Fibroblast of villous mesenchyme (primary cell): ENCODE measurements around the gene MYO5A. TPM values are rescaled to one million over a fixed set of nuclear protein-coding genes. Genes with fewer than 3 reads are reported as not detected.

ENCODE experiments used
- DNase-seq: peaks from one replicate; pipeline ENCODE4 v3.0.0-alpha.2; 2010; ENCODE audit warnings: low read depth
- H3K4me3 ChIP-seq: 2 replicates; pipeline ENCODE4 v1.5.1; 2011; ENCODE audit warnings: low read depth, mild to moderate bottlenecking, low read length
- total RNA-seq: library from RNA; depleted of rRNA; stranded (reverse); fragments of >200 nt; gene quantifications from 2 replicates; pipeline ENCODE4 v1.2.3, GENCODE V29; 2012
- TF ChIP-seq, protein P1 (sequence below): IDR thresholded peaks from 2 replicates; pipeline ENCODE4 v1.5.1; 2012; ENCODE audit warnings: low read depth, mild to moderate bottlenecking, low read length; ENCODE audit not compliant: insufficient read depth

Gene MYO5A
- total RNA-seq, 1 donor, result 53.1 TPM

DNA sequence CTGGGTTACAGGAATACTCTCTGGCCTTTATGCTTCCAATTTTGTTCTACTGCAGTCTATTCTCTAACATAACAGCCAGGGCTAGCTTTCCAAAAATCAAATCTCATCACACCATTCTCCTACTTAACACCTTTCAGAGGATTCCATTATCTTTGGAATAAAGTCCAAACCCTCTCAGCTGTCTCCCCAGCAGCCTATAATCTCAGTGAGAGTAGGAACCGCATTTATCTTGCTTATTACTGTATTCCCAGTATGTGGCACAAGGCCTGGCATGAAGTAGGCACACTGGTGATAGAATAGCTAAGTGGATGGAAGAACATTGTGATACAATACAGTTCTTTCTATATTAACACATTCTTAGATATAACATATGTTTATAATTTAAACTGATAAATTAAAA, 184.1 kb downstream of the MYO5A start:
- DNase-seq, result no peak
- TF ChIP-seq, protein P1, sequence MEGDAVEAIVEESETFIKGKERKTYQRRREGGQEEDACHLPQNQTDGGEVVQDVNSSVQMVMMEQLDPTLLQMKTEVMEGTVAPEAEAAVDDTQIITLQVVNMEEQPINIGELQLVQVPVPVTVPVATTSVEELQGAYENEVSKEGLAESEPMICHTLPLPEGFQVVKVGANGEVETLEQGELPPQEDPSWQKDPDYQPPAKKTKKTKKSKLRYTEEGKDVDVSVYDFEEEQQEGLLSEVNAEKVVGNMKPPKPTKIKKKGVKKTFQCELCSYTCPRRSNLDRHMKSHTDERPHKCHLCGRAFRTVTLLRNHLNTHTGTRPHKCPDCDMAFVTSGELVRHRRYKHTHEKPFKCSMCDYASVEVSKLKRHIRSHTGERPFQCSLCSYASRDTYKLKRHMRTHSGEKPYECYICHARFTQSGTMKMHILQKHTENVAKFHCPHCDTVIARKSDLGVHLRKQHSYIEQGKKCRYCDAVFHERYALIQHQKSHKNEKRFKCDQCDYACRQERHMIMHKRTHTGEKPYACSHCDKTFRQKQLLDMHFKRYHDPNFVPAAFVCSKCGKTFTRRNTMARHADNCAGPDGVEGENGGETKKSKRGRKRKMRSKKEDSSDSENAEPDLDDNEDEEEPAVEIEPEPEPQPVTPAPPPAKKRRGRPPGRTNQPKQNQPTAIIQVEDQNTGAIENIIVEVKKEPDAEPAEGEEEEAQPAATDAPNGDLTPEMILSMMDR, result no peak
- H3K4me3 ChIP-seq, result no peak overlapping the region

- peak; percentile 11 for DNase-seq
- H3K4me3 ChIP-seq, result no peak overlapping the region
- TF ChIP-seq, protein P1, result no peak
These were observed 184.8 kb downstream of the MYO5A start for GRCh38 chr15:52343831-52344230.

- TF ChIP-seq, protein P1, result no peak
- DNase-seq, result no peak
- no peak overlapping the region for H3K4me3 ChIP-seq
These were observed 188.6 kb downstream of the MYO5A start for GRCh38 chr15:52340093-52340492.

DNA sequence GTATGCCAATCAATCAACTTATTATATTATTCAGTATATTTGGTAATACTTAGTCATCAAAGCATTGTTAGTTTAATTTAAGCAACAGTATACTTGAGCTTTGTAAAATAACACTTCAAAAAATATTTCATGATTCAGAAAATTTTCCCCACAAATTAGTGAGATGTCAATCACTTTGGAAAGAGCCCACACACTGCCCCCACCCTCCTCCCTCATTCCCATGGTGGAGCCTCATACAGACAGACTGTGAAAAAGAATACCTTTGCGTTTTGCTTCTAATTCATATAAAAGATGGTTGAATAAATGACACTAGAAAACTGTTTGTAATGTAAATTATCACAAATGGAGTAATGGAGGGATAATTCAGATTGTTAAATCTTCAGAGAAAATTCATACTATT, 189.8 kb downstream of the MYO5A start:
- TF ChIP-seq, protein P1, result no peak
- H3K4me3 ChIP-seq, result no peak overlapping the region
- no peak for DNase-seq

DNA sequence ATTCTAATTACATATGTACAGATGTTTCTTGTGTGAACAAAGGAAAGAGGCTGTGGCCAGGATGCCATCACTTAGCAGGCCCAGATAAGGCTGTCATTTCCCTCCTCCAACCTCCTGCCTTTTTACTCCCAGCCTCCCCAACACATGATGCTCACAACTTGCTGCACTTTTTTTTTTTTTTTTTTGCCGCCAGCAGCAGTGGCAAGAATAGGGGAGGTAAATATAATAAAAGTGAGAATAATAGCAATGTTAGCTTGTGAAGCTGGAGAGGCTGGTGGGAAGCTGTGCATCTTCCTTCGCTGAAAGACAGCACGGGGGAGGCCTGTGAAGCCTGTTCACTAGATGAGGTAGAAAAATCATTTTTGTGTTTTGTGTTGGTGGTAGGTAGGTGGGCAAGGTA, 190.6 kb downstream of the MYO5A start:
- TF ChIP-seq, protein P1, result no peak
- DNase-seq, result no peak
- H3K4me3 ChIP-seq, result no peak overlapping the region

DNA sequence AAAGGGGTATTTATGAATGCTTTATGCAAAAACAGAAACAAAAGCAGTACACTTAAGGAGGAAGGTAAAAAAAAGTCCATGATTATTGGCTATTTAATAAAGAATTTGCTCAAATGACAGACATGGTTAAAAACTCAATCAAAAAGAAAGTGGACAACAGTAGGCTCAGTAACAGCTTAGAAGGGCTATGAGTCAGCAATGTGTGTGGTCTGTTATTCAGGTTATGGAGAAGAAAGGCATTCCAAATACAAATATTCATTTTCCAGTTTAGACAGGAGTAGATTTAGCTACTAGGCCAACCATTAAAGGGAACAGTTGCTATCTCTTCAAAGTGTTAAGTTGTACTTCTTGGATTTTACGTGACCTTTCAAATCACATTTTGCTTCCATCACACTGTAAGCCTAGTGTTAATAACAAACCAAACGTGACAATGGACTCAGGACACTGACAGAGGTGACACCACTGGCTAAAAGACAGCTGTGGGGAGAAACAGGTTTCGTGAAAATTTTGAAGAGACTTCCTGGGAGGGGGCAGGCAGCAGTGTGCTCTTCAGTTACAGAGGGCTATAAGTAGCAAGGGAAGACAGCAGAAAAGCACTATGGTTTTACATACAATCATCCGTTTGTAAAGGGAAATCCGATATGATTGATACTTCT, 191.4 kb downstream of the MYO5A start:
- no peak overlapping the region for H3K4me3 ChIP-seq
- TF ChIP-seq, protein P1, result no peak
- peak; percentile 42 for DNase-seq

- TF ChIP-seq, protein P1, result no peak
- H3K4me3 ChIP-seq, result no peak overlapping the region
- DNase-seq, result no peak
These were observed 192.2 kb downstream of the MYO5A start for GRCh38 chr15:52336529-52336928.
